DOHH2 (cell line): ENCODE data around the gene PAK5.

Experiments
- H3F3A ChIP-seq: fragments of 200-600 bp; sonication (generic), shearing (Covaris generic); 2 replicates; pipeline ENCODE4 v1.6.0; 2016; ENCODE audit warnings: antibody characterized with exemption, mild to moderate bottlenecking; ENCODE audit not compliant: control insufficient read depth, insufficient read depth
- H3K27ac ChIP-seq: fragments of 200-600 bp; sonication (generic); 2 replicates; pipeline ENCODE4 v1.5.1; 2014; ENCODE audit warnings: low read depth, mild to moderate bottlenecking, low read length, moderate library complexity
- H3K27me3 ChIP-seq: fragments of 200-600 bp; sonication (generic); 2 replicates; pipeline ENCODE4 v1.6.1; 2014; ENCODE audit warnings: mild to moderate bottlenecking, low read length, mixed read lengths; ENCODE audit not compliant: control insufficient read depth
- H3K36me3 ChIP-seq: fragments of 200-600 bp; sonication (generic); 2 replicates; pipeline ENCODE4 v1.6.1; 2014; ENCODE audit warnings: mild to moderate bottlenecking, low read length, moderate library complexity, mixed read lengths; ENCODE audit not compliant: control insufficient read depth
- H3K4me1 ChIP-seq: fragments of 200-600 bp; sonication (generic); 2 replicates; pipeline ENCODE4 v1.6.1; 2014; ENCODE audit warnings: mild to moderate bottlenecking, low read length, mixed read lengths; ENCODE audit not compliant: control insufficient read depth
- H3K4me2 ChIP-seq: fragments of 200-600 bp; sonication (generic); 2 replicates; pipeline ENCODE4 v1.6.0; 2014; ENCODE audit warnings: mild to moderate bottlenecking, low read length, moderate library complexity
- H3K4me3 ChIP-seq: fragments of 200-600 bp; sonication (generic); 2 replicates; pipeline ENCODE4 v1.5.1; 2014; ENCODE audit warnings: mild to moderate bottlenecking, low read length, mixed read lengths
- H3K79me2 ChIP-seq: fragments of 200-600 bp; sonication (generic); 2 replicates; pipeline ENCODE4 v1.6.1; 2014; ENCODE audit warnings: mild to moderate bottlenecking, low read length, mixed read lengths; ENCODE audit not compliant: control insufficient read depth
- H3K9me2 ChIP-seq: fragments of 200-600 bp; sonication (generic); replicated peaks from 2 replicates; pipeline ENCODE4 v1.6.1; 2014; ENCODE audit warnings: mild to moderate bottlenecking, low read length, mixed read lengths; ENCODE audit not compliant: control insufficient read depth
- H3K9me3 ChIP-seq: fragments of 200-600 bp; sonication (generic); 2 replicates; pipeline ENCODE4 v1.6.1; 2014; ENCODE audit warnings: antibody characterized with exemption, low read length, mixed read lengths; ENCODE audit not compliant: control insufficient read depth, insufficient read depth
- H4K20me1 ChIP-seq: fragments of 200-600 bp; sonication (generic); 2 replicates; pipeline ENCODE4 v1.6.0; 2014; ENCODE audit warnings: low read depth, mild to moderate bottlenecking, antibody characterized with exemption, low read length, moderate library complexity; ENCODE audit not compliant: control insufficient read depth, insufficient read depth
- EZH2phosphoT487 ChIP-seq: fragments of 200-600 bp; sonication (generic); IDR thresholded peaks from 2 replicates; pipeline ENCODE4 v1.6.1; 2017; ENCODE audit warnings: borderline replicate concordance, mild to moderate bottlenecking, antibody characterized with exemption, low read length, moderate library complexity, mixed read lengths
- TF ChIP-seq, protein P1 (sequence below): fragments of 200-600 bp; sonication (generic); IDR thresholded peaks from one replicate; pipeline ENCODE4 v1.5.1; 2014; ENCODE audit warnings: antibody characterized with exemption, mild to moderate bottlenecking, low read depth, low read length; ENCODE audit not compliant: poor library complexity, severe bottlenecking

The PAK5 gene

GRCh38 chr20:9632991-9633390 lies 205.9 kb downstream of the PAK5 start:
- Histone ChIP-seq H4K20me1 (no peaks in the 10 kb centered on the region), H3K9me3 (no peaks in the 10 kb centered on the region), H3K4me3 (no peak overlapping the region), H3K4me2 (no peak overlapping the region), H3K79me2 (no peaks in the 10 kb centered on the region), H3K27me3 (no peaks in the 10 kb centered on the region), H3F3A (no peaks in the 10 kb centered on the region), H3K27ac (no peak overlapping the region), H3K36me3 (no peaks in the 10 kb centered on the region), H3K9me2 (no peaks in the 10 kb centered on the region), H3K4me1 (no peaks in the 10 kb centered on the region)
- no peak for TF ChIP-seq EZH2phosphoT487
- TF ChIP-seq, protein P1, sequence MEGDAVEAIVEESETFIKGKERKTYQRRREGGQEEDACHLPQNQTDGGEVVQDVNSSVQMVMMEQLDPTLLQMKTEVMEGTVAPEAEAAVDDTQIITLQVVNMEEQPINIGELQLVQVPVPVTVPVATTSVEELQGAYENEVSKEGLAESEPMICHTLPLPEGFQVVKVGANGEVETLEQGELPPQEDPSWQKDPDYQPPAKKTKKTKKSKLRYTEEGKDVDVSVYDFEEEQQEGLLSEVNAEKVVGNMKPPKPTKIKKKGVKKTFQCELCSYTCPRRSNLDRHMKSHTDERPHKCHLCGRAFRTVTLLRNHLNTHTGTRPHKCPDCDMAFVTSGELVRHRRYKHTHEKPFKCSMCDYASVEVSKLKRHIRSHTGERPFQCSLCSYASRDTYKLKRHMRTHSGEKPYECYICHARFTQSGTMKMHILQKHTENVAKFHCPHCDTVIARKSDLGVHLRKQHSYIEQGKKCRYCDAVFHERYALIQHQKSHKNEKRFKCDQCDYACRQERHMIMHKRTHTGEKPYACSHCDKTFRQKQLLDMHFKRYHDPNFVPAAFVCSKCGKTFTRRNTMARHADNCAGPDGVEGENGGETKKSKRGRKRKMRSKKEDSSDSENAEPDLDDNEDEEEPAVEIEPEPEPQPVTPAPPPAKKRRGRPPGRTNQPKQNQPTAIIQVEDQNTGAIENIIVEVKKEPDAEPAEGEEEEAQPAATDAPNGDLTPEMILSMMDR = no peak

GRCh38 chr20:9632265-9632664 lies 206.6 kb downstream of the PAK5 start:
- no peaks in the 10 kb centered on the region for H3K9me2 ChIP-seq
- no peak overlapping the region for H3K4me2 ChIP-seq
- no peaks in the 10 kb centered on the region for H3K4me1 ChIP-seq
- no peaks in the 10 kb centered on the region for H3K79me2 ChIP-seq
- H3K9me3 ChIP-seq = no peaks in the 10 kb centered on the region
- H4K20me1 ChIP-seq = no peaks in the 10 kb centered on the region
- no peaks in the 10 kb centered on the region for H3F3A ChIP-seq
- H3K36me3 ChIP-seq = no peaks in the 10 kb centered on the region
- H3K27me3 ChIP-seq = no peaks in the 10 kb centered on the region
- TF ChIP-seq EZH2phosphoT487 = no peak
- TF ChIP-seq, protein P1 = no peak
- H3K27ac ChIP-seq = no peak overlapping the region
- no peak overlapping the region for H3K4me3 ChIP-seq

GRCh38 chr20:9630554-9630953 lies 208.3 kb downstream of the PAK5 start:
- no peaks in the 10 kb centered on the region for H3K9me3 ChIP-seq
- H3K9me2 ChIP-seq = no peaks in the 10 kb centered on the region
- H3K79me2 ChIP-seq = no peaks in the 10 kb centered on the region
- no peaks in the 10 kb centered on the region for H3F3A ChIP-seq
- no peaks in the 10 kb centered on the region for H3K4me1 ChIP-seq
- no peak overlapping the region for H3K4me2 ChIP-seq
- H3K4me3 ChIP-seq = no peak overlapping the region
- H4K20me1 ChIP-seq = no peaks in the 10 kb centered on the region
- no peaks in the 10 kb centered on the region for H3K27me3 ChIP-seq
- TF ChIP-seq, protein P1 = no peak
- TF ChIP-seq EZH2phosphoT487 = no peak
- H3K27ac ChIP-seq = no peak overlapping the region
- no peaks in the 10 kb centered on the region for H3K36me3 ChIP-seq

GRCh38 chr20:9629831-9630230 lies 209.0 kb downstream of the PAK5 start:
- Histone ChIP-seq H3K4me2 (no peak overlapping the region), H3F3A (no peaks in the 10 kb centered on the region), H3K9me2 (no peaks in the 10 kb centered on the region), H3K27ac (no peak overlapping the region), H3K36me3 (no peaks in the 10 kb centered on the region), H3K4me1 (no peaks in the 10 kb centered on the region), H4K20me1 (no peaks in the 10 kb centered on the region), H3K27me3 (no peaks in the 10 kb centered on the region), H3K9me3 (no peaks in the 10 kb centered on the region), H3K79me2 (no peaks in the 10 kb centered on the region), H3K4me3 (no peak overlapping the region)
- TF ChIP-seq, protein P1 = no peak
- no peak for TF ChIP-seq EZH2phosphoT487
